K562 (cell line): ENCODE measurements around the gene DNAH3. TPM values are rescaled to one million over a fixed set of nuclear protein-coding genes. Genes with fewer than 3 reads are reported as not detected.
"Not testable (repeated sequence)": the region's sequence is repeated elsewhere in the genome, so short reads cannot be mapped to it uniquely, and the experiment has no call there.

Experiments used
- ATAC-seq: fragments of 200-7000 bp; cut with Tn5 transposase; 3 replicates; pipeline ENCODE4 v1.9.1; 2020; ENCODE audit warnings: moderate library complexity
- BruUV-seq: library from RNA; stranded (reverse); fragments of 400-500 nt; replicated peaks from 2 replicates; lab custom pipeline; 2021; lab: Mats Ljungman, UMichigan
- CTCF ChIA-PET: fragments of 300-600 bp; formaldehyde crosslinking; extraction: SDS; loops from one replicate; lab custom pipeline; 2021; ENCODE audit warnings: low intra/inter-chr PET ratio; lab: Yijun Ruan, JAX
- POLR2A ChIA-PET: fragments of 300-600, 350-650 bp; sonication (Branson Sonifier 250); formaldehyde crosslinking; extraction: SDS; loops from one replicate; lab custom pipeline; 2021; ENCODE audit warnings: antibody characterized with exemption, inconsistent platforms; lab: Yijun Ruan, JAX
- DNase-seq, 4 experiments: peaks; one replicate each; pipeline versions ENCODE4 v3.0.0 to v3.0.0-alpha.2; 2011 to 2018; ENCODE audit warnings: low spot score in 3 of 4, mixed read lengths in 3 of 4; ENCODE audit errors: extremely low read depth in 1 of 4
- FAIRE-seq: peaks from 2 replicates; lab custom pipeline; 2011; peaks lifted over from hg19 to GRCh38; lab: Jason Lieb, UNC
- H2AFZ ChIP-seq: 2 replicates; pipeline ENCODE4 v1.6.0; 2011; ENCODE audit warnings: low read depth, low read length, control low read depth, inconsistent platforms
- H3K27ac ChIP-seq: fragments of 200-600 bp; 3 replicates; pipeline ENCODE4 v1.8.0; 2011; ENCODE audit warnings: low read depth, mild to moderate bottlenecking, control low read depth, inconsistent platforms, low read length, moderate library complexity, mixed read lengths; ENCODE audit errors: extremely low read depth
- H3K27me3 ChIP-seq, 2 experiments: fragments of 300-600 bp in 1 of 2; 2 replicates in 1 of 2; 3 replicates in 1 of 2; pipeline versions ENCODE4 v1.6.0 to v1.8.0; 2011; ENCODE audit warnings: inconsistent platforms in 2 of 2, low read length in 2 of 2, mild to moderate bottlenecking in 1 of 2, mixed read lengths in 1 of 2, moderate library complexity in 1 of 2; ENCODE audit not compliant: control insufficient read depth in 2 of 2, insufficient read depth in 2 of 2
- H3K36me3 ChIP-seq: fragments of 300-600 bp; 3 replicates; pipeline ENCODE4 v1.8.0; 2011; ENCODE audit warnings: mild to moderate bottlenecking, low read length, inconsistent platforms; ENCODE audit not compliant: control insufficient read depth, insufficient read depth
- H3K4me1 ChIP-seq, 2 experiments: fragments of 200-600 bp in 1 of 2; replicated peaks in 1 of 2; 2 replicates in 1 of 2; 3 replicates in 1 of 2; pipeline versions ENCODE4 v1.5.1 to v1.8.0; 2011; ENCODE audit warnings: inconsistent platforms in 2 of 2, low read length in 2 of 2, mild to moderate bottlenecking in 1 of 2, mixed read lengths in 1 of 2, moderate library complexity in 1 of 2; ENCODE audit not compliant: control insufficient read depth in 2 of 2, insufficient read depth in 2 of 2
- H3K4me2 ChIP-seq: 2 replicates; pipeline ENCODE4 v1.6.1; 2011; ENCODE audit warnings: low read length, control low read depth, inconsistent platforms, mixed read lengths; ENCODE audit not compliant: insufficient read depth
- H3K4me3 ChIP-seq: fragments of 200-600 bp; sonication (generic), shearing (Covaris generic); 2 replicates; pipeline ENCODE4 v1.5.1; 2016; ENCODE audit warnings: control low read depth, inconsistent platforms
- H3K79me2 ChIP-seq: fragments of 200-600 bp; 3 replicates; pipeline ENCODE4 v1.8.0; 2011; ENCODE audit warnings: low read length, inconsistent platforms; ENCODE audit not compliant: control insufficient read depth, insufficient read depth
- H3K9ac ChIP-seq, 2 experiments: 2 replicates each; pipeline versions ENCODE4 v1.6.0 to v1.6.1; 2011; ENCODE audit warnings: low read depth in 2 of 2, low read length in 2 of 2, control low read depth in 1 of 2, inconsistent platforms in 1 of 2, mild to moderate bottlenecking in 1 of 2, mixed read lengths in 1 of 2; ENCODE audit not compliant: insufficient read depth in 1 of 2
- H3K9me1 ChIP-seq: one replicate; pipeline ENCODE4 v1.6.0; 2011; ENCODE audit warnings: inconsistent platforms, mild to moderate bottlenecking, low read length, moderate library complexity; ENCODE audit not compliant: control insufficient read depth, insufficient read depth
- H3K9me3 ChIP-seq: replicated peaks from 2 replicates; pipeline ENCODE4 v1.5.1; 2011; ENCODE audit warnings: low read depth, low read length, inconsistent platforms; ENCODE audit not compliant: control insufficient read depth, insufficient read depth
- H4K20me1 ChIP-seq: replicated peaks from 2 replicates; pipeline ENCODE4 v1.6.1; 2011; ENCODE audit warnings: low read length, inconsistent platforms, mixed read lengths; ENCODE audit not compliant: control insufficient read depth, insufficient read depth
- DMBX1 ChIP-seq: fragments of 250-450 bp; sonication (Bioruptor Pico); IDR thresholded peaks from 2 replicates; pipeline ENCODE4 v1.8.0; 2022; ENCODE audit warnings: inconsistent platforms, mild to moderate bottlenecking, moderate library complexity, borderline replicate concordance
- OTX1 ChIP-seq: fragments of 450-650 bp; formaldehyde crosslinking; IDR thresholded peaks from 2 replicates; pipeline ENCODE4 v1.4.0; 2022; ENCODE audit warnings: mild to moderate bottlenecking
- WGBS: fragments of 100-300 bp; shearing (Covaris generic); methylation state at CpG from one replicate; pipeline ENCODE4 v1.1.6; 2016; ENCODE audit warnings: low coverage, mixed read lengths; ENCODE audit not compliant: insufficient coverage; ENCODE audit errors: missing lambda C conversion rate; 5-methylcytosine and 5-hydroxymethylcytosine counted together
- in situ Hi-C: fragments of 300-500 bp; cut with MboI; formaldehyde crosslinking; loops from 4 replicates; pipeline ENCODE4 v1.15.0; 2018; ENCODE audit warnings: inconsistent platforms, mixed read lengths
- intact Hi-C: fragments of 100-400 bp; cut with micrococcal nuclease; formaldehyde crosslinking; loops from 2 replicates; pipeline ENCODE4 v1.14.2; 2022
- polyA plus RNA-seq, 8 experiments: library from polyadenylated mRNA; depleted of rRNA in 4 of 8; stranded (reverse) in 5 of 8; unstranded in 3 of 8; fragments of >200 nt; fragmentation: Nextera tagmentation in 2 of 8; fragmentation: Illumina TruSeq in 1 of 8; extraction: Ambion mirVana in 2 of 8; extraction: Trizol in 1 of 8; gene quantifications; 2 replicates each; pipeline versions ENCODE4 v1.2.1 to v1.2.3, GENCODE V29; 2011 to 2014; ENCODE audit warnings: inconsistent platforms in 1 of 8, missing spikeins in 1 of 8
- total RNA-seq, 7 experiments: library from RNA; depleted of rRNA in 6 of 7; stranded (reverse); fragments of >200 nt in 6 of 7; fragmentation: Illumina TruSeq in 2 of 7; extraction: Trizol in 2 of 7; gene quantifications; 2 replicates each; pipeline versions ENCODE4 v1.2.1 to v1.2.3, GENCODE V29; 2011 to 2021; ENCODE audit warnings: low replicate concordance in 1 of 7
- TF ChIP-seq, protein P1 (sequence below): fragments of 450-650 bp; formaldehyde crosslinking; IDR thresholded peaks from 2 replicates; pipeline ENCODE4 v1.4.0; 2022; ENCODE audit warnings: missing genetic modification characterization

DNAH3 gene
- total and polyA plus RNA-seq, 9 of the 15 experiments (the other 6 are each of a cell fraction or from before 2014, with no cell fraction given): 0.32 to 0.84 (median 0.44) TPM

DNA sequence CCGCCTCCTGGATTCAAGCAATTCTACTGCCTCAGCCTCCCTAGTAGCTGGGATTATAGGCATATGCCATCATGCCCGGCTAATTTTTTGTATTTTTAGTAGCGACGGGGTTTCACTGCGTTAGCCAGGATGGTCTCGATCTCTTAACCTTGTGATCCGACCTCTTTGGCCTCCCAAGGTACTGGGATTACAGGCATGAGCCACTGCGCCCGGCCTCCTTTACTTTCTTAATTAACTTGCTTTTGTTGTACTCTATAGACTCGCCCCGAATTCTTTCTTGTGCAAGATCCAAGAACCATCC is 205.1 kb downstream of the DNAH3 start:
- H4K20me1 ChIP-seq, H3K4me2 ChIP-seq, H3K79me2 ChIP-seq, H3K36me3 ChIP-seq, ATAC-seq, CTCF ChIA-PET, DNase-seq, POLR2A ChIA-PET, H3K9me1 ChIP-seq, FAIRE-seq, H3K27me3 ChIP-seq, H3K9ac ChIP-seq, H3K9me3 ChIP-seq, in situ Hi-C loops, H3K4me3 ChIP-seq: not testable (repeated sequence)
- TSS peak; percentile 81 for BruUV-seq
- TF ChIP-seq, protein P1, sequence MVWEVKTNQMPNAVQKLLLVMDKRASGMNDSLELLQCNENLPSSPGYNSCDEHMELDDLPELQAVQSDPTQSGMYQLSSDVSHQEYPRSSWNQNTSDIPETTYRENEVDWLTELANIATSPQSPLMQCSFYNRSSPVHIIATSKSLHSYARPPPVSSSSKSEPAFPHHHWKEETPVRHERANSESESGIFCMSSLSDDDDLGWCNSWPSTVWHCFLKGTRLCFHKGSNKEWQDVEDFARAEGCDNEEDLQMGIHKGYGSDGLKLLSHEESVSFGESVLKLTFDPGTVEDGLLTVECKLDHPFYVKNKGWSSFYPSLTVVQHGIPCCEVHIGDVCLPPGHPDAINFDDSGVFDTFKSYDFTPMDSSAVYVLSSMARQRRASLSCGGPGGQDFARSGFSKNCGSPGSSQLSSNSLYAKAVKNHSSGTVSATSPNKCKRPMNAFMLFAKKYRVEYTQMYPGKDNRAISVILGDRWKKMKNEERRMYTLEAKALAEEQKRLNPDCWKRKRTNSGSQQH (CRISPR knock-in tag): 0 out of 2 replicates have a peak, but pooled peaks have one; percentile 29
- TF ChIP-seq DMBX1: peak; percentile 52; the same call in 1 of the 2 replicates
- TF ChIP-seq OTX1 (CRISPR knock-in tag): 0 out of 2 replicates have a peak, but pooled peaks have one; percentile 59
- WGBS: 77% methylated on average over 11 of the region's 11 CpGs
- peaks cover 12 to 24% of the 10 kb centered on the region in 2 experiments for H3K4me1 ChIP-seq
- peak overlapping the region; percentile 81 for H3K27ac ChIP-seq
- intact Hi-C loops: loop anchor here (1.0 to 5.0 kb wide), 2 partner anchors 43 to 95 kb away; partner anchors contain the start of genes DCUN1D3 and LYRM1
- H2AFZ ChIP-seq: 0 out of 2 replicates have a peak overlapping the region, but pooled peaks have one; percentile 52
